ENCODE measurements around the gene STN1. TPM values are rescaled to one million over a fixed set of nuclear protein-coding genes. Genes with fewer than 3 reads are reported as not detected.
"Not testable (repeated sequence)": the region's sequence is repeated elsewhere in the genome, so short reads cannot be mapped to it uniquely, and the experiment has no call there.

Gene STN1
- total RNA-seq, 1 experiment from 2014 or later = 33.1 TPM

GRCh38 chr10:103861505-103861904 is 56.5 kb downstream of the STN1 start:
- DNase-seq (ENCODE audit: low spot score) = peak; percentile 25

DNA sequence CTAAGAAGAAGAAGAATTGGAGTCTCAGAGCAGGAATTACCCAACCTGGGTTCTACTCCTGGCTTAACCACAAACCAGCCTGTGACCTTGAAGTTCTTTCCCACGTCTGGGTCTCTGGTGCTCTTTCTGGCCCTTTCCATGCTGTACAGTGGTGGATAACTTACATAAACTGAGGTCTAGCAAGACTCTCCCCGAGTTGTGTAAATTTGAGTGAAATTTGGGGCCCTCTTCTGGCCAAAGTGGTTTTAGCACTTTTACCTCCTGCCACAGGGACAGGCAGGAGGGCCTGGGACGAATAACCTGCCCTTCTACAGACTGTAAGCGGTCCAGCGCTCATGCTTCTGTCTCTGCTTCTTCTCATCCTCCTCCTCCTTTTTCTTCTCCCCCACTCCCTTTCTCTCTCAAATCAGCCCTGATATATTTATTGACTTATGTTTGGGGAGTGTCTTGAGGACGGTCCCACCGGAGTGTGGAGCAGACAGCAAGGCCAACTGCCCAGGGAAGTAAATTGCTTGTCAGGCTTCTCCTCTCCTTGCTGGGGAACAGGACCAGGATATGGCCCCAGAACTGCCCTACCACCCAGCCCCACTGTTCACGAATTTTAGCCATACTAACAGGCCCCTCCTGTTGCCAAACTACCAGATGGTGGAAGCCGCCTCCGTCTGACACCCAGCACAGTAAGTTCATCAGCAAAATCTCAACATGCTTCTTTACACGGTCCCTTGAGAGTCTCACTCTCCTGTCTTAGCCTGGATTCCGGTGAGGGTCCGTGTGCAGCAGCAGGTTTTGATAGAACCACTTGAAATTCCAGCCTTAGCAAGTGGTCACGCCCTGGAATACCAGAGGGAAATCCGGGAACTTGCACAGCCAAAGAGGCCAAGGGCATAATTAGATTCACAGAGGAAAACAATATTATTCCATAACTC is 58.6 kb downstream of the STN1 start:
- peak; percentile 52 for DNase-seq (ENCODE audit: low spot score)

DNA sequence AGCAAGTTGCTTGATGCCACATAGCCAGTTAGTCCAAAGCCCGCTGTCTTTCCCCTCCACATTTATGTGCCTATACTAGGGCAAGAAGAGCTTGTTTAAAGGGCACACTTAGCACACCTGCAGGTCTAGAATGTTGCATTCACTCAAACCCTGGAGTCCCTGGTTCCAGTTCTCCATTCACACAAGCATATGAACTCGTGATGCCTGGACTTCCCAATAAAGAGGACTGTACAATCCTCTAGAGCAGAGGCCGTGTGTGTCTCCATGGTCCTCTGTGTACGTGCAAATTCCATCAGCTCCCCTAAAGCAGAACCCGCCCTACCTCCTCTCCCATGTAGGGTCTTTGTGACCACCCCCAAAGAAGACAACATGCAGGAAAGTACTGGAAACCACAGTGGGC is 59.6 kb downstream of the STN1 start:
- DNase-seq (ENCODE audit: low spot score) = no peak

DNA sequence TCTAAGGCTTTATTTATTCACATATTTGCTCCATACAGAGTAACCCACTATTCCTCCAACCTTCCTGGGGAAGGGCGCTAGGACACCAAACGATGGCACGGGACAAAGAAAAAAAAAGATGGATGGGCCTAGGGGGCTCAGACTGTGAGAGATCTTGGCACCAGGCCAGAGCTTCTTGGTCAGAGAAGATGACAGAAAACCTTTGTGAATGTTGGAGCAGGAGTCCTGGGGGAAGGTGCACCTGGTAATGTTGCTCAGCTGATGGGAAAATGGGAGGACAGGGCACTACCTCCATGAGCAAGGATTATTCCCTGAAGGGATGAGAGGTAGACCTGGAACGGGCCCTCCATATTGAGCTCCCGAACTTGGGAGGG is 61.2 kb downstream of the STN1 start:
- DNase-seq (ENCODE audit: low spot score) = no peak

GRCh38 chr10:103855852-103856796 is 61.9 kb downstream of the STN1 start:
- DNase-seq (ENCODE audit: low spot score) = no peak

GRCh38 chr10:103855424-103855823 is 62.6 kb downstream of the STN1 start, which contains the start of gene SH3PXD2A:
Gene SH3PXD2A, minus strand, starts transcription at chr10:103855576. Its CDS starts 310 bp downstream, at chr10:103855266.
- DNase-seq (ENCODE audit: low spot score) = no peak

GRCh38 chr10:103854686-103855391 is 63.1 kb downstream of the STN1 start:
- no peak for DNase-seq (ENCODE audit: low spot score)

- DNase-seq (ENCODE audit: low spot score) = no peak
These were observed 63.7 kb downstream of the STN1 start for GRCh38 chr10:103854265-103854685.

GRCh38 chr10:103853428-103854264 is 64.3 kb downstream of the STN1 start:
- DNase-seq (ENCODE audit: low spot score) = no peak

GRCh38 chr10:103852856-103853255 is 65.1 kb downstream of the STN1 start:
- no peak for DNase-seq (ENCODE audit: low spot score)

DNA sequence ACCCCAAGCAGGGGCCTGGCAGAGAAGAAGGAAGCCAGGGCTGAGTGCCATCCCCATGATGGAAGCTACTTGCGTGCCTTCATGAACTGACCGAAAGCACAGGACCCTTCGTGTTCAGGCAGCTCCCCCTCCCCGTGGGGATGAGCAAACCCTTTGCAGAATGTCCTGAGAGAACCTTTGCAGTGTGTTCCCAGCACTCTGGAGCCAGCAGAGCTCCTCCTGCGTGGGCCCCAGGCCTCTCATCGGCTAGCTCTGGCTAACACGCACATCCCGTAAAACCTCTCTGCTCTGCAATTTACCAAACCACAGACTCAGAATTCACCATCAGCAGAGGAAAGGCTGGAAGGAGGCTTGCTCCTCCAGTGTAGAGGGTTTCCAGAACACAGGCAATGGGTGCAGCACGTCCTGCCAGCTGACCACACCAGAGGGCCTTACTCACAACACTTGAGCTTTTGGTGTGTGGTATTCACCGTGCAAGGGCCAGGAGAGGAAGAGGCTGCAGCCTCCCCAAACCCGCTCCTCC is 65.7 kb downstream of the STN1 start:
- no peak for DNase-seq (ENCODE audit: low spot score)

DNA sequence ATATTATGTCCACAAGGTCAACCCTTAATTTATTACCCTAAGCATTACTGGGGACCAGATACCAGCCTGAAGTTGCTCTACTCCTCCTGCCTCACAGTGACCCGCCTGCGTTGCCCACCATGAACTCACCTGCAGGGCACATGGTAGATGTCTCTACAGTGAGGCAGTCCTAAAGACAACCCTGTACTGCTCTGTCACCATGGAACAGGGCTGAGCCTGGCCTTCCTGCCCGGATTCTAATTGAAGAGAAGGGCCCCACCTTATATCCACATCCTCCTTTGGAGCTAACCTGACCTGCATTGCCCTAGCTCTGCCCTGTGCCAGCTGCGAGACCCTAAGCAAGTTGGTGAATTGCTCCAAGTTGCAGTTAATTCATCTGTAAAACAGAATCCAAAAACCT is 66.7 kb downstream of the STN1 start:
- no peak for DNase-seq (ENCODE audit: low spot score)

GRCh38 chr10:103850572-103850895 is 67.5 kb downstream of the STN1 start:
- DNase-seq (ENCODE audit: low spot score) = no peak

GRCh38 chr10:103849880-103850571 is 68.0 kb downstream of the STN1 start:
- DNase-seq (ENCODE audit: low spot score) = peak; percentile 84

DNA sequence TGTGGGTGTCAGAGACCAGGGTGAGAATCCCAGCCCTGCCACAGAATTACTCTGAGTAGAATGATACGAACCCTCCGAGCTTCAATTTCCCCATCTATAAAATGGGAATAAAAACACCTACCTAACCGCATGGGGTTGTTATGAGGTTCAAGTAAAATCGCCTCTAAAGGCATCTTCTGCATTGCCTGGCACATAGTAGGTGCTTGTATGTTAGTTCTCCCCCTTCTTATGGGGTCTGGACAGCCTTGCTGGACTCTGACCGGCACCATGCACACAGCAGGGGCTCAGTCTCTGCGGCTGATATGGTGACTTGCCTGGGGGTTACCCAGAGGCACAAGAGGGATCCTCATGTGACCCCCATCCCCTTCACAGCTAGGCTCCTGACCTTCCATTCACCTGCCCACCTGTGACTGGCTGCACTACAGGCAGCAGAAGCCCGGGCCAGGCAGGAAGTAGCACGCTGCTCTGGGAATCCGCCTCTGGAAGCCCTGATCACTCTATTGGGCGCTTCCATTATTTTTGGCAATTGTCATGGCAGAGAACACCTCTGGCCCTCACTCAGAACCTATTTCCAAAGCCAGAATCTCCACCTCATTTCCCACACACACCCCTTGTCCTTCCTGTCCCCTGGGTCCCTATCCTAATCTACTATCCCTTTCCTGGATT is 68.6 kb downstream of the STN1 start:
- peak; percentile 20 for DNase-seq (ENCODE audit: low spot score)

DNA sequence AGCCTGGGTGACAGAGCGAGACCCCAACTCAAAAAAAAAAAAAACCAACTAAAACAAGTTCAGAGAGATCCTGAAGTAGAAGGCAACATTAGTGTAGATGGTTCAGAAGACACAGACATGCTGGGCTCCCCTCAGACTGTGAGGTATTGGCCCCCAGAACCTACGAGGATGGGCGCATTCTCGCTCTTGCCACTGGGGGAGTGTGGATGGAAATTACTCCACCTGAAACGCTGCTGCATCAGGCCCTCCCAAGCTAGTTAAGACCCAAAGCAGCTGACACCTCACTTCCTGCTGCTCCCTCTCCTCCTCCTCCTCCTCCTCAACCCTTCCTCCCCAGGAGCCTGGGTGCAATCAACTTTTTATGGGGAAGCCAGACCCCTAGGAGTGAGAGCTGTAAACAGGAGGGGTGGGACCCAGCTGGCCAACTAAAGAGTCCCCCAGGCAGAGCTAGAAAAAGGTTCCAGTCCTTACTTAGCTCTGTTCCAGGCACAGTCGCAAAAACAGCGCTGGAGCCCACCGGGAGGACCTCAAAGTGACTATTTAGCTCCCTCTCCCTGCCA is 70.0 kb downstream of the STN1 start:
- DNase-seq (ENCODE audit: low spot score) = peak; percentile 37

DNA sequence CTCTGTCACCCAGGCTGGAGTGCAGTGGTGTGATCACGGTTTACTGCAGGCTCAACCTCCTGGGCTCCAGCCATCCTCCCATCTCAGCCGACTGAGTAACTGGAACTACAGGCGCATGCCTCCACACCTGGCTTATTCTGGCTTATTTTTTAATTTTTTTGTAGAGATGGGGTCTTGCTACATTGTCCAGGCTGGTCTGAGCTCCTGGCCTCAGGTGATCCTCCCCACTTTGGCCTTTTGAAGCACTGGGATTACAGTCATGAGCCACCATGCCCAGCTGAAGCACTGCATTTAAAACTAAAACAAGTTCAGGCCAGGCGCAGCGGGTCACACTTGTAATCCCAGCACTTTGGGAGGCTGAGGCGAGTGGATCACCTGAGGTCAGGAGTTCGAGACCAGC is 70.6 kb downstream of the STN1 start:
- no peak for DNase-seq (ENCODE audit: low spot score)

GRCh38 chr10:103845972-103846371 is 72.0 kb downstream of the STN1 start:
- DNase-seq (ENCODE audit: low spot score) = no peak

DNA sequence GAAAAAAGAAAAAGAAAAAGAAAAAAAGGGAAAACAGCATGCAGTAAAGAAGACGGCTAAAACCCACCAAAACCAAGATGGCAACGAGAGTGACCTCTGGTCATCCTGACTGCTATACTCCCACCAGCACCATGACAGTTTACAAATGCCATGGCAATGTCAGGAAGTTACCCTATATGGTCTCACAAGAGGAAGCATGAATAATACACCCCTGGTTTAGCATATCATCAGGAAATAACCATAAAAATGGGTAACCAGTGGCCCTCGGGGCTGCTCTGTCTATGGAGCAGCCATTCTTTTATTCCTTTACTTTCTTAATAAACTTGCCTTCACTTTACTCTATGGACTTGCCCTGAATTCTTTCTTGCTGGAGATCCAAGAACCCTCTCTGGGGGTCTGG is 72.6 kb downstream of the STN1 start:
- not testable (repeated sequence) for DNase-seq (ENCODE audit: low spot score)
